G401 (cell line): ENCODE data around the gene LRIT1. TPM values are rescaled to one million over a fixed set of nuclear protein-coding genes. Genes with fewer than 3 reads are reported as not detected.

ENCODE experiments used
- DNase-seq: peaks from one replicate; pipeline ENCODE4 v3.0.0-alpha.2; 2015; ENCODE audit warnings: low spot score
- in situ Hi-C: cut with HindIII; loops from 2 replicates; pipeline ENCODE4 v1.10.0; 2016; ENCODE audit warnings: low sequenced_read_pairs, mixed read lengths
- total RNA-seq: library from RNA; depleted of rRNA; stranded (reverse); fragments of >200 nt; shearing (Covaris generic); gene quantifications from 2 replicates; pipeline ENCODE4 v1.2.3, GENCODE V29; 2014

Gene LRIT1
- total RNA-seq, 1 experiment from 2014 or later: not detected

DNA sequence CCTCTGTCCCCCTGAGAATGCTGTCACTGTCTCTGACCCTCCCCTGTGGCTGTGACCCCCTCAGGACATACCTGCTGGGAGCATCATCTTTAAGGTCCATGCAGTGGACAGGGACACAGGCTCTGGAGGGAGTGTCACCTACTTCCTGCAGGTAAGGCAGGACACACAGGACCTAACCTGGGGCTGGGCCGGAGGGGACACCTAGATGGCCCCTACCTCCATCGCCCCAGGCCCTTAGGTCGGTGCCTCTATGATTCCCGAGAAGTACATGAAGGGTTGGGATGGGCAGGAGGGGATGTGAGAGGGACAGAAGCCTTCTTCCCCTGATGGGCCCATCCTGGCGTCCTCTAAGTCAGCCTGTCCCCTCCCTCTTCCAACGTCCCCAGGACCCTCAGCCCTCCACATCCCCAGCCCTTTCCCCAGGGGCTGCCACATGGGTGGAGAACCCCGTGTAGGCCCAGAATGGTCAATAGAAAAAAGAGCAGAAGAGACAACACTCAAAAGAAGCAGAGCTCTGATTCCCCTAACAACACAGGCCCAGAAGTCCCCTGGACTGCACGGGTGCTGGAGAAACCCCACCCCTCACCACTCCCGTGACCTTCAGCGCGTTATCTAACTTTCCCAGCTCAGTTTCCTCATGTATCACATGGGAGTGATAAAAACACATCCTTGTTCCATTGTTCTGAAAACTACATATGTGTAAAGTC, 40.7 kb downstream of the LRIT1 start:
- DNase-seq: no peak

DNA sequence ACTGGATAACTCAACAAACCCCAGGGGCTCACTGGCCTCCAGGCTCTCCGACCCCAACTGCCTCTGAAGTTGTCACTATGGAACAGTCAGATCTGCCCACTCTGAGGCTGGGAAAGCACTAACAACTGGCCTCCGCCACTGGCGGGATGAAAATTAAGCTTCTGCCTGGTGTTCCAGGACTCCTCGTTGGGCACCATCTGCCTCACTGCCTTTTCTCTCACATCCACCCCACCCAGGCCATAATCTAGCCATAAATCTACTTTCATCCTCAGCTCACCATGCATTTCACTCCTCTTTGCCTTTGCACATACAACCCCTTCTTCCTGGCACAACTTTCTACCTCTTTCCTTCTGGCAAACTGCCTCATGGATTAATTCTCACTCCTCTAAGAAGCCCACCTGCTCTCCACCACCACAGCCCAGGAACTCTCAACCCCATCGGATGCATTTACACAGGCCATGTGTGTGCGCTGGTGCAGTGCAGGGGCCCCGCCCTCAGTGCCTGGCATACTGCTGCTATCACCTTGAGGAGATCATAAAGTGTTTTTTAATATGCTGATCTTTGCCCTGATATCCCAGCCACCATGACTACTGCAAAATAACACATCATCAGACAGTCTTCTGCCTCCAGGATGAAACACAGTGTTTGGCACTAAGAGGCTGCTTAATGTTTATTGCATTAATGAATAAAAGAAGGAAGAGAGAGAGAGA, 43.0 kb downstream of the LRIT1 start:
- no peak for DNase-seq
- in situ Hi-C loops: no loop called here

More for the DNA sequence above, 40.7 kb downstream of the LRIT1 start:
- in situ Hi-C loops: no loop called here

DNA sequence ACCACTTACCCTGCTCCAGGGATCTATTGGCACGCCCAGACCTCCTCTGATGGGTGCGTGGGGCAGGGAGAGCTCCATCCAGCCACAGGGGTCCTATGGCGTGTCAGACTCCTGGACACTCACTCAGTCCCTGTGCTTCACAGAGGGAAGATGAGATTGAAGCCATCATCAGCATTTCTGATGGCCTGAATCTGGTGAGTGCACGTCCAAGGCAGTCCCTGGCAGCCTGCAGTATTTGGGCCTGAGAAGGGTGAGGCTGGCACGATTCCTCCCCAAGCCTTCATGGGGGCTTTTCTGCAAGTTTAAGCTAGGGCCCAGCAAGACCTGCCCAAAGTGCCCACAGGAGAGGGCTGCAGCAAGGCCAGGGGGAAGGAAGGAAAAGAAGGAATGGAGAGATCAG, 43.7 kb downstream of the LRIT1 start:
- in situ Hi-C loops: no loop called here
- no peak for DNase-seq

- in situ Hi-C loops: no loop called here
- peak; percentile 23 for DNase-seq
Measured at GRCh38 chr10:84196941-84197340, 44.4 kb downstream of the LRIT1 start.

GRCh38 chr10:84196083-84196482, 45.3 kb downstream of the LRIT1 start:
- in situ Hi-C loops: no loop called here
- no peak for DNase-seq

- DNase-seq: no peak
Measured at GRCh38 chr10:84195044-84195830, 46.1 kb downstream of the LRIT1 start.

GRCh38 chr10:84194424-84195043, 46.8 kb downstream of the LRIT1 start, which contains the start of gene CDHR1:
CDHR1 (plus strand) TSS chr10:84194537; CDS start chr10:84194761, 224 bp downstream.
- peak; percentile 6 for DNase-seq
- in situ Hi-C loops: no loop called here

More at GRCh38 chr10:84195044-84195830, 46.1 kb downstream of the LRIT1 start:
- in situ Hi-C loops: no loop called here

DNA sequence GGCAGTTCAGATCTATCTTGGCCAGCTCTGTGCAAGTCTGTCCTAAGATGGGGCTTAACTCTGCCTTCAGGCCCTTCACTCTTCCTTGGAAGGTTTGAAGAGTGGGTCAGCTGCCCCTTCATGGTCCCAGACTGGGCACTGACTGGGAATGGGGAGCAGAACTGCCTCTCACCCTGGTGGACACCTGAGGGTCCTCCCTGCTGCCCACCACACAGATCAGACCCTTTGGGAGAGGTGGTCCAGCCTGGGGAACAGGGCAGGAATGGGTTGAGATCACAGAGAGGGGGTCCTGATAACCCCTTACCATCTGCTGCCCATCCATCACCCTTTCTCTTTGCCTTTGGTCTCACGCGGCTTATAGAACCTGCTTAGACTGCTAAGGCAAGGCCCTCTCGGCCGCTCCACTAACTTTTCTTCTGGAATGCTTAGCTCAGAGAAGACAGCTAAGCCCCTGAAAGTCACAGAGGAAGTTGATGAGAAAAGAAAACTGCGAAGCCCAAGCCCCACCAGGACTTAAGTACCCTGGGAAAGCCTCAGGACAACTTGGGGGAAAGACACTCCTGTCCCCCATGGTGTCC, 47.4 kb downstream of the LRIT1 start:
- DNase-seq: no peak
- in situ Hi-C loops: no loop called here

- DNase-seq: no peak
- in situ Hi-C loops: no loop called here
Measured at GRCh38 chr10:84193327-84193726, 48.0 kb downstream of the LRIT1 start.

DNA sequence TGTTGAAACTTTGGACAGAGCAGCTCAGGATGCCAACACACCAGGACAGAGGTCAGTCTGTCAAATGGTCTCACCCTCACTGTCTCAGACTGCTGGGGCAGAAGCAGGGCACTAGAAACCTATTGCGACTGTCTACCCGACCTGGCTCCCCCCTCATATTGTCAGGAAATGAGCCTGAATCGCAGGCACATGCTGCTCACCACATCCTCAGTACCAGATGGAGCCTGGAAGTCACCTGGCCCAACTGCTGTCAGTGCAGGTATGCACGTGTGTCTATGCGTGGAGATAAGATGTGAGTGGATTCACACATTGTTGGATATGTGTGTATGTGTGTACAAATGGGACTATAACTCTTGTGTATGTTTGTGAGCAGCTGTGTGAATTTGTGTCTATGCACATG, 50.2 kb downstream of the LRIT1 start:
- DNase-seq: no peak
- in situ Hi-C loops: no loop called here

GRCh38 chr10:84190621-84191020, 50.7 kb downstream of the LRIT1 start:
- DNase-seq: no peak
- in situ Hi-C loops: no loop called here

- DNase-seq: no peak
- in situ Hi-C loops: no loop called here
Measured at GRCh38 chr10:84188815-84189214, 52.5 kb downstream of the LRIT1 start.

- in situ Hi-C loops: no loop called here
- DNase-seq: no peak
Measured at GRCh38 chr10:84185526-84186175, 55.7 kb downstream of the LRIT1 start.

DNA sequence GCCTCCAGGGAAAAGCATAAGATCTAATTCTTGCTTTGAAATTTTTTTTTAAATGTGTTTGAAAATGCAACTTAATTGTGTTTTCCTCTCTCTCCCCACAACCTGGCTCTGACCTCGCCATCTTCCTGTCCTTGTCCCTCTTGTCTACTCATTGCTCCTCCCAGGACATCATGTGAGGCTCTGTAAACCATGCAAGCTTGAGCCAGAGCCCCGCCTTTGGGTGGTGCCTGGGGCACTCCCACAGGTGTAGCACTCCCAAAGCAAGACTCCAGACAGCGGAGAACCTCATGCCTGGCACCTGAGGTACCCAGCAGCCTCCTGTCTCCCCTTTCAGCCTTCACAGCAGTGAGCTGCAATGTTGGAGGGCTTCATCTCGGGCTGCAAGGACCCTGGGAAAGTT, 56.8 kb downstream of the LRIT1 start:
- in situ Hi-C loops: no loop called here
- no peak for DNase-seq

GRCh38 chr10:84181631-84182030, 59.7 kb downstream of the LRIT1 start:
- DNase-seq: no peak
- in situ Hi-C loops: no loop called here
